ENCODE data around the gene MRPS27. TPM values are rescaled to one million over a fixed set of nuclear protein-coding genes. Genes with fewer than 3 reads are reported as not detected.

MRPS27 gene
- total RNA-seq: 35.3 TPM

DNA sequence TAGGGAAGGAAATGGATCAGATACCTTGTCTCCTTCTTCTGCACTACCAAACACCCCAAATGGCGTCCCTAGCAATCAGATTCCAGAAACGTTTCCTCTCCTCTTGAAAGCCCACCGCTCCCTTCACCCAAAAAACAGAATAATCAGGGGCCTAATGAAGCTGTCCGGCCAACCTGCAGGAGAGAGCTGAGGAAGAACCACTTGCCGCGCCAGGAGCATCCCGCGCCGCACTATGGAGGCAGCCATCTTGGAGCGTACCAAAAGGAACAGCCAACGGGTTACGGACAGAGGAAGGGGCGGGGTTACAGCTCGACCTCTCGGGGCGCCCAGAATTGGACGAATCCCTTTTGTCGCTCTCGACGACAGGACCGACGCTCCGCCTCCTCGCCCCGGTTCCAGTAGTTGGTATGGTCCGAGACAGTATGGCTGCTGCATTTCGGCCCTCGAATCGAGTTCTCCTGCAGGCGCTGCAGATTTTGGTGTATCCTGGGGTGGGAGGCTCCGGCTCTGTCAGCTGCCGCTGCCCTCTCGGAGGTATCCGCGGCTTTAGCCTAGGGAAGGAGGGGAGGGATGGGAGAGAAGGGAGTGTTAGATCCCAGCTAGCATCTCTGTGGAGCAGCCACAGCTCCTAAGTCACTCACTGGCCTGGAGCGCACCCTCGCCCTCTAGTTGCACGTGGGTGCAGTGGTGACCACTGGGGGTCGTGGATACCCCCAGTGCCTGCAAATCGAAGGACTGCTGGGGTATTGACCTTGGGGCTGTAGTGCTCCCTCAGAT lies at the start of gene MRPS27, which contains the start of gene PTCD2:
Gene MRPS27 (minus strand): TSS at position 265 of the 777 bp plus-strand sequence. CDS start 19 bp downstream, at position 246.
Gene PTCD2 (plus strand): TSS at position 398 of the 777 bp plus-strand sequence. CDS start 10 bp downstream, at position 408.
- DNase-seq (ENCODE audit: low spot score): peak; percentile 97

DNA sequence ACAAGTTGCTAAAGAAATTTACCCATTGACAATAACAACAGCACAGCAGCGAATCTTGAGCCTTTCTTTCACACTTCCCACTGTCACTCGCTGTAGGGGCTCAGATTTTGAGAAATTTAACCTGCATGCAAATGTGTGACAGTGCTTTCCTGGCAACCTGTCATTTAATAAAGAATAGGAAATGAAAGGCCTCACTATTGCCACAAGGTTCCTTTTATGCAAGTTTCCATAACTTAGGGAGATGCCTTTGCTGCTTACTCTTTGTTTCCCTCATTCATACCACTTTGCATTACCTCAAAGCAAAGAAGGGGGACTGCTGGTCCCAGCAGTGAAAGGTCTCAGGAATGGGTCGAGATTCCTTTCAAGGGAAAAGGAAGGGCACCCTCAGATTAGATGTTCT lies 49.7 kb upstream of the MRPS27 start:
- DNase-seq (ENCODE audit: low spot score): no peak

DNA sequence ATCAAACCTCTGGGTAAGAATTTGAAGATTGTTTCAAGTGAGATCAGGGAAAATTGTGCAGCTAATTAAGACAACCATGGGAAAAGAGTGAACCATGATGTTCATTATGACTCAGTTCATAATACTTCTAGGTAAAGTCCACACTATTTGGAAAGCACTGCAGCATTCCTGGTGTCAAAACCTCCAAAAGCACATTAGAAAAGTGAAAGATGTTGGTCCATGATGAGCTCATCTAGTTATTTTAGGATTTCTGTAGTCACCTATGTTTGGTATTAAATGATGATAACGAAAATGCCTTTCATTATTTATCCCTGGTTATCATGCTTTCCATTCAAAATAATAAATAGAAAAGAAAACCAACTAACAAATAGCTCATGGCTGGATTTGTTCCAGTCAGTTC lies 49.3 kb upstream of the MRPS27 start:
- DNase-seq (ENCODE audit: low spot score): no peak

DNA sequence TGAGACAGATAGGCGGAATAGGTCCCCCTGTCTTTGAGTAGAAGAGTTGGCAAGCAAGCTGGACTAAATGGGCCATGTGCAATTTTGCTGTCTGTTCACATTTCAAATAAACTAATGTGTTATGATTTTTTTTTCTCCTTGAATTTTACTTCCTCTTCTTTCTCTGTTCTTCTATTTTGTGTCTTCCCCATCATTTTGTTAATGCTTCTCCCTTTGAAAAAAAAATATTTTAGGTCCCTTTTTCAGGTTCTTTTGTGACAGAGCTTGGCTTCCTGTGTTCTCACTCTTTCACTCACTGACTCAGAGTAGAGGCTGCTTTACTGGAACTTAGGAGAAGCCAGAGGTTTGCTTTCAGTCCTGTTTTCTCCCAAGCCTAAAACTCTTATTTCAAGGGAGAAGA lies 48.2 kb upstream of the MRPS27 start:
- no peak for DNase-seq (ENCODE audit: low spot score)

DNA sequence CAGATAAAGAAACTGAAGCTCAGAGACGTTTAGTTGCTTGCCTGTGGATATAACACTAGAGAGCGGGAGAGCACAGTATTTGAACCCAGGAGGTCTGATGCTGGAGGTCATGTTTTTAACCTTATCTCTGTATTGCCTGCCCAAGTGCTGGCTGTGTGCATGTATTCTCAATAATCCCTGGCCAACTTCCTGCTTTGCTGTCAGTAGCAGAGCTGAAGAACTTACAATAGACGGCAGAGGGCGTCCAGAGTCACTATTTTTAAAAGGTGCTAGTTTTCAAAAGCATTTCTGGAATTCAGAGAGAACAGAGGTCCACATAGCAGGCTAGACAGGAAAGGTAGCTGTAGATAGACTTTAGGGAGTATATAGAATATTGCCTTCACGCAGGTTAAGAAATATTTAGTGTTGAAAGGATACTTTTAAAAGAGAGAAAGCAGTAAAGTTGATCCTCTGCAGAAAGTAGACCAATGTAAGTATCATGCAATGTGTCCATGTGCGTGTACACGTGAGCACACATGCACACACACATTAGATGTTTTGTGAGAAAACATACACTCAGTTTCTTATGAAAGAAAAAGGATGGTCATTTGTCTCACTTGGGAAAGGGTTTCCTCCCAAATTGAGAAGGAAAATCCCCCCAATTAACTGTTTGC lies 46.4 kb upstream of the MRPS27 start:
- DNase-seq (ENCODE audit: low spot score): peak; percentile 78

DNA sequence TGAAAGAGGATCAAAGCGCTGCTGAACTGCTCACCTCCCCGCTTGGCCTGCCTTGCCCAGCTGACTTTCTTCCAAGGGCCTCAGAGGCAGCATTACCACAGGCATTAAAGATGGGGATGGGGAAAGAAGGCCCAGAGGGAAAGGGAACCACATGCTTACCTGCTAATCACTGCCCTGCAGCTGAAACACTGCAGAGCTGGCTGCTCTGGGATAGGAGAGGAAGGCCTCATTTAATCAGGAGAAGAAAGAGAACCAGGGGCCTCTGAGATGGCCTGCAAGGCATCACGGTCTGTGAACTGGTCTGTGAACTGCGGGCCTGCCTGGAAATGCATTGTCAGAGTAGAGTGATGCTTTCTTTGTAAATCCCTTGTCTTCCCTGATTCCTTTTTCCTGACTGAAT lies 44.9 kb upstream of the MRPS27 start:
- no peak for DNase-seq (ENCODE audit: low spot score)

DNA sequence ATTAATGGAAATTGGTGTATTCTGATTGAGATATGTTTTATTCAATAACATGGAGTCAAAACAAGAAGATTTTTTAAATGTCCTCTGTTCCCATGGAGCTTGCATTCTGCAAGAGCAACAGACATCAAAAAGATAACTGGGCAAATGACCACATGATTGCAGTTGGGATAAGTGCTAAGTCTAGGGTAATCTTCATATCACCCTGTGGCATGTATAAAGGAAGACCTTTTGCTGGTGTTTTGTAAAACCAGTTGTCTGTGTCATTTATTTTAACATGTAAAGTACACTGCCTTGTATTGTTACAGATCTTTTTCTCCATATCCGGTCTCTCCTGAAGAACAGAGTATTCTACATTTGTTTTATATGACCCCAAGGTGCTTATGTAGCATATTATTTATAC lies 44.1 kb upstream of the MRPS27 start:
- DNase-seq (ENCODE audit: low spot score): no peak

DNA sequence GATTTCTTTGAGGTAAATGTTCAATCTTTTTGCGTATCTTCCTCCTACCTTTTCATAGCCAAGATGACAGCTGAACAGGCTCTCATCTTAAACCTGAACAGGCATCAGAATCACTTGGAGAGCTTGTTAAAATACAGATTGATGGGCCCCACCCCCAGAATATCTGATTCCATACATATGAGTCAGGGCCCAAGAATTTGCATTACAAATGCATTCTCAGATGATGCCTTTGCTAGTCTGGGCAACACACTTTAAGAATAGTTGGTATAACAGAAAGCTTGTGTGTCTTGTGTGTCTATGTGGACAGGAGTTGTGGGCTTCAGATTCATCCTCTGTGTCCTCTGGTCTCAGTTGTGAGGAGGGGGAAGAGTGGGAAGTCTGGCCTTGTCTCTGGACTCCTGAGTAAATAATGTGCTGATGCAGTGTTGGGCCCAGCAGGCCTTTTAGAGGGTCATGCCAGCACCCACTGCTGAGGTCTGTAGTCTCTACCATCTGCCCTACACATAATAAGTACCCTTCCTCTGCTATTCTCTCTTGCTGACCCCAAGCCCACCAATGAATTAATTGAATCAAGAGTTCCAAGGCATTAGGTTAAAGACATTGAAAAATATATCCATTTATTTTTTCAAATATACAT lies 43.2 kb upstream of the MRPS27 start:
- no peak for DNase-seq (ENCODE audit: low spot score)

DNA sequence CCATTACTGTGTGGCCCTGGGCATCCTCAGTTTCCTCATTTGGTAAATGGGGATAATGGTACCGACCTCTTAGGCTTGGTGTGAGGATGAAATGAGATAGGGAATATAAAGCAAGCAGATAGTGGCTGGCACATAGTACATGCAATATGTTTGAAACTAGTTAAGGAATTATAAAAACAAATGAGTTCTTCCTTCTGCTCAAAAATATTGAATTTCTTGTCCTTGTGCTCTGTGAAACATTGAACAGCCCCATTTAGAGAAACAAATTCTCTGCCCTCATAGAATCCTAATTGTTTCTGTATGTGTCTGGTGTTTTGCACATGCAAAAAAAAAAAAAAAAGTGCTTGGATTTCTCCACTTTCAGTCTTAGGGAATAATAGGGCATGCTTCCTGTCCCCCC lies 39.8 kb upstream of the MRPS27 start:
- no peak for DNase-seq (ENCODE audit: low spot score)

DNA sequence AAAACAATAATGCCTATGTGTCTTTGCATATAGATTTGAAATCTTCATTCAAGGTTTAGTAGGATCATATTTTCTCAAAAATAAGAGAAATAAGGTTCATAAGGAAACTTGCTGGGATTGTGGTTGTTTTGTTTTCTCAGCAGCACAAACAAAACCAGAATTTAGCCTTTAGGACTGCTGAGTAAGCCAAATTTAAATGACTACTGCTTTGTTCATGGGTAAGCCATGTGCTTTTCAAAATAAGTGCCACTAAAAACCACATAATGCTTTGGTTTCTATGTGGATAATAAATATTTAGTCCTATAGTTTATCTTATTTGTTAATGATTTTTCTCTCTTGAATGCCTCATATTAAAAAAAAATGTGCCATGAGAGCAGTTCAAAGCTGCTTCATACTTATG lies 38.9 kb upstream of the MRPS27 start:
- no peak for DNase-seq (ENCODE audit: low spot score)

DNA sequence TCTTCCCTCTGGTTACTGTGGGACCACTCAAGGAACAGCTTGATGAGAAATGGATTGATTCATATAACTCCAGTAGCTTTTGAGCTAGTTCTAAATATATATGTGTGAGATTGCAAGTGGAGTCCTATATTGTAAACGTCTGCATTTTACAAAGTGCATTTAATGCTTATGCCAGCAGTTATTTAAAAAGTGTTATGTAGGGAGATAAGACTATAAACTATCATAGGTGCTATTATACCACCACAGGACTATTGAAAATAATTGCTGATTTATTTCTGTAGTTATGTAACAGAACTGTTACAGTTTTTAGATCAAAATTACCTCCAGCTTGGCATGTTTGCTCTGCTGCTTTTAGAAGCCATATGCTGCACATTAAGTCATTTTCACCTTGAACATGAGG lies 36.3 kb upstream of the MRPS27 start:
- no peak for DNase-seq (ENCODE audit: low spot score)

DNA sequence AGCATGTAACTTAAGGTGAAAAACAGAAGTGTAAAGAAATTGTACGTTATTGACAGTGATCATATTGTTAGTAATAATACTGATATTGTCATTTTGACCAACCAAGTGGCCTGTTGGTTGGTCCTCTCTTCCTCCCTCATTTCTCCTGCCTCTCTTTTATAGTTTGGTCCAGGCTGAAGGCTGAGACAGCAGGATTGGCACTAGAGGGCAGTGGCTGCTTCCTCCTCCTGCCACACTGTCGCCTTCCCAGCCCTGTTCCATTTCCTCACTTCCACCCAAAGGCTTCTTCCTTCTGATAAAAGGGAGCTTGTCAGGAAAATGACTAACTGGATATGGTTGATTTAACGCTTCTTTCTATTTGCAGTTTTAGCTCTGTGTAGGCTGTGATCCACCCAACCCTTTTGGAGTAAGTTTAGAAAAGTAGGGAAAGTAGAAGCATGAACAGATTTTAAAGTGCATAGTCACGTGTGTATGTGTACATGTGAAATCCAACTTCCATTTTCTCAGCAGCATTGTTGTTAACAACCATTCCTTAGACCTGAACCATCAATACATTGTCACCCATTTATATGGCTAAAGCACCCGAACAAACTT lies 35.8 kb upstream of the MRPS27 start:
- peak; percentile 17 for DNase-seq (ENCODE audit: low spot score)

DNA sequence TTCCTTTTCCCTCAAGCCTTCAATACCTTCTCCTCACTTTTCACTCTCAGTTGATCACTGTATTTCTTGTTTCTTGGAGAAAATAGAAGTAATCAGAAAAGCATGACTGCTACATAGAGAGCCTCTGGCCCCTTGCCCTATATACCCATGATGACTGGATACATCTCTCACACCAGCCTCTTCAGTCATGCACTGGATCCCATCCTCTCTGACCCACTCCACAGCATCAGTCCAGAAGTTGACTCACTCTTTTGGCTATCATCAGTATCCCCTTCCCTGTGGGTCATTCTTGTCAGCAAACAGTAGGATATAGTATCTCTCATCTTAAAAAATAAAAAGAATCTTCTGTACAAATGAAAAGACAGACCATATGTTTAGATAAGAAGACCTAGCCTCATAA lies 33.0 kb upstream of the MRPS27 start:
- DNase-seq (ENCODE audit: low spot score): no peak

DNA sequence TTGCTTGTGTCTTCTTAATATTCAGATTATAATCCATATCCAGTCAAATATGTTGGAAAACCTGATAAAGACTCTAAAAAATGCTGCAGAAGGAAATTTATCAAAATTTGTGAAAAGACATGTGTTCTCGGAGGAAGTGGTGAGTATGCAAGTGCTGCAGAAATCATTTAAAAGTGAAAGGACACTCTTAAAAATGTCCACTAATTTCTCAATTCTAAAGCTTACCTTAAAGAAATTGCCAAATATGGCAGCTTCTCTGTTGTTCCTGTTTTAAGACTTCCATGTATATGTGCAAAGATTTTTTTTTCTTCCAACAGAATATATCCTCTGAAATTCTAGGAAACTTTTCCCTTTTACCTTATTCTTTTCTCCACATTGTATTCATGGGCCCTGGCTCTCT lies 32.6 kb upstream of the MRPS27 start:
- DNase-seq (ENCODE audit: low spot score): no peak

DNA sequence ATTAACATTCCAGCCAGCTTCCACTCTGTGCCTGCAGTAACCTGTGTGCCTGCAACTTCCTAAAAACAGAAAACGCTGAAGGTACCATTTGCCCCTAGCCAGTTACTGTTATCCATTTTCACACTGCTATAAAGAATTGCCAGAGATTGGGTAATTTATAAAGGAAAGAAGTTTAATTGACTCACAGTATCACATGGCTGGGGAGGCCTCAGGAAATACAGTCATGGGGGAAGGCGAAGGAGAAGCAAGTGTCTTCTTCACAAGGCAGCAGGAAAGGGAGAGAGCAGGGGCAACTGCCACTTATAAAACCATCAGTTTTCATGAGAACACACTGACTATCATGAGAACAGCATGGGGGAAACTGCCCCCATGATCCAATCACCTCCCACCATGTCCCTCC lies 31.3 kb upstream of the MRPS27 start:
- DNase-seq (ENCODE audit: low spot score): no peak

DNA sequence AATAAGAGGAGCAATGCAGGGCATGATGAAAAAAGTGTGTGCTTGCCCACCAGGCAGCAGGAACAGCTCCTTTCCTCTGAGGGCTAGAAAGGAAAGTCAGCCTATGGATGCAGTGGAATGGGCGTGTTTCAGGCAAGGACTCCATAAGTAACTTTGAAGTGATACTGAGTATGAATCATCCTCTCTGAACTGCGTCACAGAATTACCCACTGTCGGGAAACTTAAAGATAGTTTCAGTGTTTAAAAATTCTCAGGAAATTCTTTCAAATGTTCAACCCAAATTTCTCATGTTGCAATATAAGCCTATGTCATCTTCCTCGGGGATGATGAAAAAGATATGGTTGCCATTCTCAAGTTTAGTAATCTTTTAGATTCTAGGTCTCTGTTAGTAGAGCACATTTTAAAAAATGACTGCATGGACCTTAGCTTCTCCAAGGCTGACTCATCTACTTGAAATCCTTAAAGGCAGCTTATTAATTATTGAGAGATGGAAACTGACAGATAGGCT lies 27.8 kb upstream of the MRPS27 start:
- DNase-seq (ENCODE audit: low spot score): no peak

DNA sequence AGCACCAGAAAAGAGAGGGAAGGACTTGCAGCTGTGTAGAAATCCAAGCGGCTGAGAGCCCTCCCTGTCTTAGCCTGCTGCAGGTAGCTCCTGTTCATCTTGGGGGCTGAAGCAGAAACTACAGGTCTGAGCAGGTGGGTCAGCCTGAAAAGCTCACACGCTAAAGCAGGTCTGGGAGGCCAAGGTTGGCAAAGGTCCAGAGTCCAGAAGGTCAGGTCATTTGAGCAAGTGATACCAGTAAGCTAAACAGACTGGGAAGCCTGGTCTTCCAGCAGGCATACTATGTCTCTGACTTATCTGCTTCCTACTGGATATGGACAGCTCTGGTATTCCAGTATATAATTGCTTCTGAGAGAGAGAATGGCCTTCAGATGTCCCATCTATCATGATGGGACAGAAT lies 26.4 kb upstream of the MRPS27 start:
- DNase-seq (ENCODE audit: low spot score): no peak

DNA sequence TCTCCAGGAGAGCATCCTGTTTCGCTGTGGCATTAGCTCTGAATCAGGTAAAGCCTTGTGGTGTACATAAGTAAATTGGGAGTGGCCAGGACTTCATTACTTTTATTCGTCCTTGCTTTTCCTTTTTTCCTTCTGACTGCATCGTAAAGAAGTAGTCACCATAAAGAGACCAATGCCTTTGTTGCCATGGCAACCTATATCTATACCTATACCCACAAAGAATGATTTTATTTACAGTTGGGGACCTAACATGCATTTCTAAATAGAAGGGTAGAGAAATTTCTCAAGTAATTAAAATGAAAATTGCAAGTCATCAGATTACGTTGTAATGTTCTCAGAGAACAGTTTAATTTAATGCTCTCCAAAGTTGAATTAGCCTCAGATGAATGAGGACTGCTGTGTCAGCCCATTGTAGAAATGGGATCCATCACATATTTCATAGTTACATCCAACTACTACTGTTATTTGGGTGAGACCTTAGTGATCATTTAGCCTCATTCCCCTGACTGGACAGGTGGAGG lies 18.7 kb upstream of the MRPS27 start:
- DNase-seq (ENCODE audit: low spot score): no peak

DNA sequence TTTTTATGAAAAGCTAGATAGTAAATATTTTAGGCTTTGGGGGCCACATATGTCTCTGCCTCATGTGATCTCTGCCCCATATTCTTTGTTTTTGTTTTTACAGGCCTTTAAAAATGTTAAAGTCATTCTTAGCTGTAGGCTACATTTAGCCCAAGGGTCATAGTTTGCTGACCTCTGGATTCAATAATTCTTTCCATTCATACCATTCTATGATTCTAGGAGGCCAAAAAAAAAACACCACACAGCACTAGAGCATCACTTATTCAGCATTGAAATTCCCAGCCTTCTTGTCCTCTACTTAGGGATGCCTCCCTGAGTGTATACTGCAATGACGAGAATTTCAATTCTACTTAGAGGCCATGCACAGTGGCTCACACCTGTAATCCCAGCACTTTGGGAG lies 17.1 kb upstream of the MRPS27 start:
- DNase-seq (ENCODE audit: low spot score): no peak

DNA sequence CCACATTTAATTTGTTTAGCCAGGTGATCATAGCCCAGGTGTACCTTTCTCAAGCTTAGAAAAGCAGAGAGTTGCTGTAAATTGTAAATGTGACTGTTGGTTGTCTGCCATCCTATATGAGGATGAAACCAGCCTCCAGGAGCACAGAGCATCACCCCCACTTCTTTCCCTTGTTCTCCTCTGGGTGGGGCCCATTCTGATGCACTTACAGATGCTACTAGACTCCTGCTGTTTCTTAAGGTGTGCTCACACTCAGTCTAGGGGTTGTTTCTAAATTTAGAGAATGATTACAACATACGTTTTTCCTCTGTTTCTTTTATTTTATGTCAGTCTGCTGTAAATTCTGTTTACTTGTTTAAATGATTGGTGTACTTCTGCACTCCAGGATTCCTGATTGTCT lies 10.7 kb upstream of the MRPS27 start:
- DNase-seq (ENCODE audit: low spot score): no peak

DNA sequence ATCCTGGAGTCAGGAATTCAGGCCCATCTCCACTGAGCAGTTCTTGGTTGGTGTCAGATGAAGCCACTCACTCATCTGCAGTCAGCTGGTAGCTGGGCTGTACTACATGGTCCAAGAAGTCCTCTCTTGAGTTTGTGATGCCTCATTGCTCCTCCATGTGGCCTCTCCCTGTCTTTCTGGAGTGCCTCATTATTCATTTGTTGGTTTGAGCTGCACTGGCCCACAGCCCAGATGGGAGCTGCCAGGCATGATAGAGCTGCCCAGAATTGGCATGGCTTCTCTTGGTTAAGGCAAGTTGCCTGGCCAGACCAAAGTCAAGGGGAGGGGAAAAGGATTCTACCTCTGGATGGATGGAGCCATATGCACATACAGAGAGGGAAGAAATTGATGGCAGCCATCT lies 8.1 kb upstream of the MRPS27 start:
- no peak for DNase-seq (ENCODE audit: low spot score)

DNA sequence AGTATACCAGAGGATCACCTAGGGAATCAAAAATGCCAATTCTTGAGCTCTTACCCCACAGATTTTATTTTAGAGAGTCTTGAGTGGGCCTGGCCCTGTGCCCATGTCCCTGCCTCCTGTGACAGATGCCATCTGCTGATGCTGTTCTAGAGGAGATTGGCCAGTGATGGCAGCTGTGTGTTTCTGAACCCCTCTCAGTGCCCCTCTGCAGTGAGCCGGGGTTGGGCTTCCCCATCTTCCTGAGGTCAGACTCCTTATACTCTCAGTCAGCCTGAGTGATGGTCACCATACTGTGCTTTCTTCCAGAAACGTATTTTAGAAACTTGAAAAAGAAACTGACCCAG lies 6.2 kb upstream of the MRPS27 start:
- DNase-seq (ENCODE audit: low spot score): no peak
